Fibroblast of peridontal ligament (primary cell): ENCODE data around the gene GALR2.
"Not testable (repeated sequence)": the region's sequence is repeated elsewhere in the genome, so short reads cannot be mapped to it uniquely, and the experiment has no call there.

Experiments
- DNase-seq: peaks from one replicate; pipeline ENCODE4 v3.0.0-alpha.2; 2010; ENCODE audit errors: extremely low read depth

Gene GALR2

GRCh38 chr17:76049836-76050537 lies 24.6 kb upstream of the GALR2 start:
- no peak for DNase-seq

GRCh38 chr17:76050538-76051467 lies 23.8 kb upstream of the GALR2 start:
- DNase-seq = no peak

GRCh38 chr17:76051561-76051960 lies 23.0 kb upstream of the GALR2 start:
- DNase-seq = no peak

- peak; percentile 67 for DNase-seq
These were observed 21.1 kb upstream of the GALR2 start for GRCh38 chr17:76053246-76054111.

GRCh38 chr17:76054112-76054476 lies 20.5 kb upstream of the GALR2 start:
- peak; percentile 41 for DNase-seq

- no peak for DNase-seq
These were observed 17.7 kb upstream of the GALR2 start for GRCh38 chr17:76056882-76057281.

- DNase-seq = not testable (repeated sequence)
These were observed 16.3 kb upstream of the GALR2 start for GRCh38 chr17:76058264-76058663.

GRCh38 chr17:76063875-76064546 lies 10.6 kb upstream of the GALR2 start:
- DNase-seq = no peak

- no peak for DNase-seq
These were observed 8.8 kb upstream of the GALR2 start for GRCh38 chr17:76065775-76066174.

- DNase-seq = no peak
These were observed 2.9 kb upstream of the GALR2 start for GRCh38 chr17:76071531-76072147.

GRCh38 chr17:76072148-76072858 lies 2.3 kb upstream of the GALR2 start, which contains the start of gene SRP68:
Gene SRP68, minus strand, starts transcription at chr17:76072517. Its CDS starts 26 bp downstream, at chr17:76072491.
- peak; percentile 83 for DNase-seq

GRCh38 chr17:76075364-76076145 lies 974 bp downstream of the GALR2 start:
- DNase-seq = no peak

- DNase-seq = no peak
These were observed 1.7 kb downstream of the GALR2 start for GRCh38 chr17:76076146-76076764.

GRCh38 chr17:76076765-76077583 lies 2.4 kb downstream of the GALR2 start:
- no peak for DNase-seq

GRCh38 chr17:76077584-76078110 lies 3.1 kb downstream of the GALR2 start:
- DNase-seq = no peak

GRCh38 chr17:76078370-76078769 lies 3.8 kb downstream of the GALR2 start:
- not testable (repeated sequence) for DNase-seq

- DNase-seq = no peak
These were observed 4.4 kb downstream of the GALR2 start, which contains the start of gene ZACN for GRCh38 chr17:76078860-76079534. Gene ZACN, plus strand, starts transcription at chr17:76079182. Its CDS starts 83 bp downstream, at chr17:76079265.
